ENCODE measurements around the gene TMEM158.

DNA sequence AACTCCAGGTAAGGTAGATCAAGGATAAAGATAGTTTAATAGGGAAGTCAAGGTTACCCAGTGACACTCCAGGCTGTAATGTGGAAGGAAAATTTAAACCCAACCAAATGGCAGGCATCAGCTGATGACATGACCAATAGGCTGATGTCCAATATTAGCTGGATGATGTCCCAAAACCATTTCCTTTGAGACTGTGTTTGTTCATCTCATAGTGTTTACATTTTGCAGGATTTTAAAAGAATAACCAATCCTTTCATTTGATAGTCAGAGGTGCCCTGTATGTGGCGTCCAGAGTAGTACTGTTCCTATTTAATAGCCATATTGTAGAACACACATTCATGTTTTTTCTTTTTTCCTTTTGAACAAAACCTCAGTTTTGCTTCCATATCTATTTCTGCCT lies 23.3 kb upstream of the TMEM158 start:
- no peak for TF ChIP-seq CTCF (IDR thresholded peaks at IDR 0.05; ENCODE audit: low read depth, low read length, missing input control)
- TF ChIP-seq, protein P1, sequence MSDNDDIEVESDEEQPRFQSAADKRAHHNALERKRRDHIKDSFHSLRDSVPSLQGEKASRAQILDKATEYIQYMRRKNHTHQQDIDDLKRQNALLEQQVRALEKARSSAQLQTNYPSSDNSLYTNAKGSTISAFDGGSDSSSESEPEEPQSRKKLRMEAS (IDR thresholded peaks at IDR 0.05): no peak
- TF ChIP-seq GABPA (IDR thresholded peaks at IDR 0.05 in 1 of 2, conservative IDR thresholded peaks at IDR 0.05 in 1 of 2): no peak
- TF ChIP-seq, protein P2, sequence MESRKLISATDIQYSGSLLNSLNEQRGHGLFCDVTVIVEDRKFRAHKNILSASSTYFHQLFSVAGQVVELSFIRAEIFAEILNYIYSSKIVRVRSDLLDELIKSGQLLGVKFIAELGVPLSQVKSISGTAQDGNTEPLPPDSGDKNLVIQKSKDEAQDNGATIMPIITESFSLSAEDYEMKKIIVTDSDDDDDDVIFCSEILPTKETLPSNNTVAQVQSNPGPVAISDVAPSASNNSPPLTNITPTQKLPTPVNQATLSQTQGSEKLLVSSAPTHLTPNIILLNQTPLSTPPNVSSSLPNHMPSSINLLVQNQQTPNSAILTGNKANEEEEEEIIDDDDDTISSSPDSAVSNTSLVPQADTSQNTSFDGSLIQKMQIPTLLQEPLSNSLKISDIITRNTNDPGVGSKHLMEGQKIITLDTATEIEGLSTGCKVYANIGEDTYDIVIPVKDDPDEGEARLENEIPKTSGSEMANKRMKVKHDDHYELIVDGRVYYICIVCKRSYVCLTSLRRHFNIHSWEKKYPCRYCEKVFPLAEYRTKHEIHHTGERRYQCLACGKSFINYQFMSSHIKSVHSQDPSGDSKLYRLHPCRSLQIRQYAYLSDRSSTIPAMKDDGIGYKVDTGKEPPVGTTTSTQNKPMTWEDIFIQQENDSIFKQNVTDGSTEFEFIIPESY (IDR thresholded peaks at IDR 0.05): no peak
- TF ChIP-seq RXRA (IDR thresholded peaks at IDR 0.05): no peak
